GM18499 (cell line): ENCODE data around the gene MYLIP.
"Not testable (repeated sequence)": the region's sequence is repeated elsewhere in the genome, so short reads cannot be mapped to it uniquely, and the experiment has no call there.

Source experiments
- ATAC-seq: cut with Tn5 transposase; IDR thresholded peaks from one replicate; pipeline ENCODE4 v1.9.1; 2021; ENCODE audit warnings: moderate number of reproducible peaks; ENCODE audit not compliant: insufficient read depth, unreplicated experiment

Gene MYLIP

DNA sequence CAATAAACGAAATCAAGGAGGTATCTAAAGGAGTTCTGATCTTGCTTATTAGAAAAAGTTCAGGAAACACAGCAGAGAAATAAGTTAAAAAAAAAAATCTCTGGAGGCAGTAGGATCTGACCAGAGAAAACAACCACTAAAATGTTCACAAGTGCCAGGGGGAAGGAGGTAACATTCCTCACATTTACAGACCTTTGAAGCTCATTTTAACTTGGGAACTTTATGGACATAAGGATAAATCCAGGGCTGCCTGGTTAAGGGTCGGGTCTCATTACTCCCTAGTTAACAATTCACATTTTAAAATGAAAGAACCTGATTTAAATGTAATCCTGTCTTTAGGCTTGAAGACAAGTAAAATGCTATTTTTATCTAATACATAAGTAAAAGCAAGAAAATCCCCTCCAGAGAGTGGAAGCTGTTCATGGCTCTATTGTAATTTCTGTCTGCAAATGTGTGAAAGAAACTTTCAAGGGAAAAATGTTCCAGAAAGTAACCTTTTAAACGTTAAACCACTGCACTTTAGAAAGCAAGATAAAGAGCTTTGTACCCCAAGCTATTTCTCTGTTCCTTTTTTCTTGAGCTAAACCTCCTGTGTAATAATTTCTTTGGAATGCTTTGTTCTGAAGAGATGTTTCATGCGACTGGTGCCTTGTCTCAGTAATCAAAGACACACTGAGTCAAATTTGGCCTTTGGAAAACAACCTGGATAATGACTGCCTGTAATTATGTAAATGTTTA lies 38.2 kb downstream of the MYLIP start:
- no peak for ATAC-seq

DNA sequence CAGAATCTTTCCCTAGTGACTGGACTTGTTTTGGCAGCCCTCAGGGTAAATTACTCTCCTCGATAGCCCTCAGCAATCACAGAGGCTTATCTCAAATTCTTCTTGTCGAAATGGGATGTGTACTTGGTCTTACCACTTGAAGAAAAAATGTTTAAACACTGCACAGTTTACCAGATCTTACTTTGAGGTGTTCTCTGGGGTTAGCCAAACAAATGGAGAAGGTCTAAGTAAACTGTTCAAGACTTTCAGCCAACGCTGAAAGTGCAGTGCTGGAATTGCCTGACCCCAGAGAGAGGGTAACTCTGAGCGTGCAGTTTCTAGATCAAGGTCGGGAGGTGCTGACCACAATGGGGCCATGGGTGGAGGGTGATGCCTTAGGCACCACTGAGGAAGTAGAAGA lies 39.2 kb downstream of the MYLIP start:
- ATAC-seq: no peak

DNA sequence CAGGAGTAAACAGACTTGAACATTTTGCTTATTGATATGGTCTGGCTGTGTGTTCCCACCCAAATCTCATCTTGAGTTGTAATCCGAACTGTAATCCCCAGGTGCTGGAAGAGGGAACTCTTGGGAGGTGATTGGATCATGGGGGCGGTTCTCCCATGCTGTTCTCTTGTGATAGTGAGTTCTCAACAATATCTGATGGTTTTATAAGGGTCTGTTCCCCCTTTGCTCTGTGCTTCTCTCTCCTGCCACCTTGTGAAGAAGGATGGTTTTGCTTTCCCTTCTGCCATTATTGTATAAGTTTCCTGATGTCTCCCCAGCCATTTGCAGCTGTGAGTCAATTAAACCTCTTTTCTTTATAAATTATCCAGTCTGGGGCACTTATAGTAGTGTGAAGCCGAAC lies 40.0 kb downstream of the MYLIP start:
- no peak for ATAC-seq

DNA sequence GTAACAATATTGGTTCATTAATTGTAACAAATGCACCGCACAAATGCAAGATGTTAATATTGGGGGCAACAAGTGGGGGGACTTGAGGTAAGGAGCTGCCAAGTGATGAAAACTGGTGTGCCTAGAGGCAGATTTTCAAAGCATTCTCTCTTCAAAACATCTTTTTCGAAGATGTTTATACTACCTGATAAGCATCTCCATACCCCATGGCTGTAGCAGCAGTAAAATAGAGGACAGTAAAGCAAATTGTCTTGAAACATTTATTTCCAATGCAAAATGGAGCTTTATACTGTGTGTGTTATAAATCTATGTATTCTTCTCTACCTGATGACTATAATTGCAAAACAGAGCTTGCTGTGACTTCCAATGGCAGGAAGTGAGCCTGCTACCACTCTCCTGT lies 42.5 kb downstream of the MYLIP start:
- no peak for ATAC-seq

DNA sequence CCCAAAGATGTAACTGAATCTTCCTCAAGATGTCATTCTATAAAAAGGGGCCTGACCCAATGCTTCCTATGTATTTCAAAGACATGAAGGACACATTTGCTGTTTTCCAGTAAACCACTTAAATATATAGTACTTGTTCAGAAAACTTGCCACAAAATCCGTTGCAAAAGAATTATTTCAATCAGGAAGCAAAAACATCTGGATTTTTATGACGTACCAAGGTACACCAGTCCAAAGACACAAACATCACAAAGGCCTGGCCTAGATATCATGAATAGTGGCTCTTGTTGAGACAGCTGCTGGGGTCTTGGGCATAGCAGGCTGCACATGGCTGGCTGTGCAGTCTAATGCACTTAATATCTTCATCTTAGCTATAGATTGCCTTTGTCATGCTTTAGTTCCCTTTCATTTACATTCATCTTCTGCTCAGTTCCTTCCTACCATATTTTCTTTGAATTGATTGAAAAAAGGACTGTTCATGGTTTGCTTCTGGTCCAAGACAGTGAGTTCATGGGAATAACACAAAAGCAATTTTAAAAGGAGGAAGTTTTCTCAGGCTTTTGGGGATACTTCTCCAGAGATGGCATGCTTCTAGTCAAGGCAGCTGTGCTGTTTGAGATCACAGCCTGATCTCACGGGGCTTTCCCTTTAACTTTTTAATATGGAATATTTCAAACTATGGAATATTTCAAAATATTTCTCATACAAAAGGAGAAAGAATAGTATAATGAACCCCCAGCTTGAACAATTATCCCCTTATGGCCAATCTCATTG lies 44.5 kb downstream of the MYLIP start:
- no peak for ATAC-seq

DNA sequence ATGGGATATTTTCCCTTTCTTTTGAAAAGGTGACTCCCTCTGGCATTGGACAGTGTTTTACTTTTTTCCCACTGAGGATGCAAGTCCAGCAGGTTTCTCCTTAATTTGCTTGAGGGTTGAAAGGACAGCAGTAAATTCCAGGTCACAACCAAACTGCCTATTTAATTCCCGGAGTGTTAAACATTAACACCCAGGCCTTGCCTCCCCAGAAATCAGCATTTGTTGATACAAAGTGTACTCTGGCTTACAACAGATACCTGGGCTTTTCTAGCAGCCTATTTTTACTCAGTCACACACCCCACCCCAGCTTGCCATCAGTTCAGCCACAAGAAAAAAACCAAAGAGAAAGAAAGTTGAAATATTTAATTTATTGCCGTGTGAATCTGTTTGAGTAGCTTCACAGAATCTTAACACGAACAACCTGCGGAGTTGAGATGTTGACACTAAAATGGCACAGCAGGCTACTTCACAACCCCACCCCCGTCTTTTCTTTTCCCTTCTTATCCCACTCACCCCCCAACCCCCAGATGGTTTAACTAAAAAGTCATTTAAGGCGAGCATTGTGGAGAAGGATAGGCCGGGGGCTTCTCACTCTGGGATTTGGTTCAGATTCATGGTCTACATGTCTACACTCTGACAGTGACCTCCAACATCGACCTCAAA lies 45.7 kb downstream of the MYLIP start:
- ATAC-seq: no peak

DNA sequence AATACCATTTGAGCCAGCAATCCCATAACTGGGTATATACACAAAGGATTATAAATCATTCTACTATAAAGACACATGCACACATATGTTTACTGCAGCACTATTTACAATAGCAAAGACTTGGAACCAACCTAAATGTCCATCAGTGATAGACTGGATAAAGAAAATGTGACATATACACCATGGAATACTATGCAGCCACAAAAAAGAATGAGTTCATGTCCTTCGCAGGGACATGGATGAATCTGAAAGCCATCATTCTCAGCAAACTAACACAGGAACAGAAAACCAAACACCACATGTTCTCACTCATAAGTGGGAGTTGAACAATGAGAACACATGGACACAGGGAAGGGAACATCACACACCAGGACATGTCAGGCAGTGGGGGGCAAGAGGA lies 47.7 kb downstream of the MYLIP start:
- ATAC-seq: not testable (repeated sequence)

DNA sequence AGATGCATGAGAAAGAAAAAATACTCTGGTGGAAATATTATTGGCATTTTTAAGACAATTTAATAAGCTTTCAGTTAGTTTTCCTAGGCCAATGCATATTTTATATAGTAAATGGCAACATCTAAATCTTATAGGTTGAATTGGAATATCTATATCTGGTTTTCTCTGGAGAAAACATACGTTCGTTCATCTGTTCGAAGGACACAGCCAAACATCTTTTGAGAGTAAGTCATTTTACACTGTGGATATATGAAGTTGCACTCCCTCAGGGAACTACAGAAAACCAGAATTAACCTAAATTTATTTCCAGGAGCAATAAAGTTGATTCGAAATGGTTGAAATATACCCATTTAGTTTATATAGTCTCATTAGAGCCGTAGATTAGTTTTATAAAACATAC lies 49.0 kb downstream of the MYLIP start:
- ATAC-seq: no peak

DNA sequence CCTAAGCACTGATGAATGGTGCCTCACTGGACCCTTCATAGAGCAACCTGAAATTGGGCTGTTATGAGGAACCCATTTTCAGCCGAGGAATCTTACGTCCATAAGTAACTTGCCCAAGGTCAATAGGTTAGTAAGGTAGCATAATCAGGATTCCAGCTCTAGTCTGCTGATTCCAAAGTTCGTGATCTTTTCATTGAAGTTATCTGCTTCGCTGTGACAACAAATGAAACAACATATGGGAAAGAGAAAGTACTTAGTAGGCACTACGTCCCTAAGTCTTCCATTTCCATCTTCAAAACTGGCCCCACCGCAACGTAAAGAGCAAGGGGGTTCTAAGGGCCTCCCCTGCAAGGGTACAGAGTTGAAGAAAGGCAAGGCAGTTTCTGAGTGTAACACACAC lies 49.5 kb downstream of the MYLIP start:
- no peak for ATAC-seq

DNA sequence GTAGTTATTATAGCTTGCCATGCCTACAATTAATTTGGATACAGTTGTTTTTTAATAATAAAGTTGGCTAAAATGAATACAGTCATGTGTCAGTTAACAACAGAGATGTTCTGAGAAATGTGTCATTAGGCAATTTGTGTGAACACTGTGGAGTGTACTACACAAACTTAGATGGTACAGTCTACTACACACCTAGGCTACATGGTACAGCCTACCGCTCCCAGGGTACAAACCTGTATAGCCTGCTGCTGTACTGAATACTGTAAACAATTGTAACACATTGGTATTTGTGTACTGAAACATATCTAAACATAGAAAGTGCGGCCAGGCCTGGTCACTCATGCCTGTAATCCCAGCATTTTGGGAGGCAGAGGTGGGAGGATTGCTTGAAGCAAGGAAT lies 50.2 kb downstream of the MYLIP start:
- ATAC-seq: no peak

DNA sequence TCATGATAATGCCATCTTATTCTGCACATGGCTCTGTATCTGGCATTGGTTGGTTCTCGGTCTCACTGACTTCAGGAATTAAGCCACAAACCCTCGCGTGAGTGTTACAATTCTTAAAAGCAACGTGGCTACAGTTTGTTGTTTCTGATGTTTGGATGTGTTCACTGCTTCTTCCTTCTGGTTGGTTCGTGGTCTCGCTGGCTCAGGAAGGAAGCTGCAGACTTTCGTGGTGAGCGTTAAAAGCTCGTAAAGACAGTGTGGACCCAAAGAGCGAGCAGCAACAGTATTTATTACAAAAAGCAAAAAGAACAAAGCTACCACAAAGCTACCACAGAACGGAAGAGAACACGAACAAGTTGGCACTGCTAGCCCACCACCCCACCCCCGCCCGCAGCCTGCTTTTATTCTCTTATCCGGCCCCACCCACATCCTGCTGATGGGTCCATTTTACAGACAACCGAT lies 51.1 kb downstream of the MYLIP start:
- ATAC-seq: no peak

DNA sequence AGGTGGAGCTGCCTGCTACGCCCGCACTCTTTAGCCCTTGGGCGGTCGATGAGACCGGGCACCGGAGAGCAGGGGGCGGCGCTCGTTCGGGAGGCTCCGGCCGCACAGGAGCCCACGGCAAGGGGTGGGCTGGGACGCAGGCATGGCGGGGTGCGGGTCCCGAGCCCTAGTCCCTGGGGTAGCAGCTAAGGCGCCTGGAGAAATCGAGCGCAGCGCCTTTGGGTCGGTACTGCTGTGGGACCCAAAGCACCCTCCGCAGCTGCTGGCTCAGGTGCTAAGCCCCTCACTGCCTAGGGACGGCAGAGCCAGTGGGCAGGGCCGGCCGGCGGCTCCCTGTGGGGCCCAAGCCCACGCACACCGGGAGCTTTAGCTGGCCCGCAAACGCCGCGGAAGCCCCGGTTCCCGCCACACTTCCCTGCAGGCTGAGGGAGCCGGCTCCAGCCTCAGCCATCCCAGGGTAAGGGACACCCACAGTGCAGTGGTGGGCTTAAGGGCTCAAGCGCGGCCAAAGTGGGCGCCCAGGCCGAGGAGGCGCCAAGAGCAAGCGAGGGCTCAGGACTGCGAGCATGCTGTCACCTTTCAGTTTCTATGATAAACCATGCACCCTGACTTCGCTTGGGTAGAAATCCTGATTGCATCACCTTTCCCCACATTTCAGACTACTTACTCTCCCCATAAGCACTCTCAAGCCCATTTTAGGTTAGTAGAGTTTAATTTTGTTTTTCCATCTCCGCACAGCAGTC lies 52.0 kb downstream of the MYLIP start:
- no peak for ATAC-seq

DNA sequence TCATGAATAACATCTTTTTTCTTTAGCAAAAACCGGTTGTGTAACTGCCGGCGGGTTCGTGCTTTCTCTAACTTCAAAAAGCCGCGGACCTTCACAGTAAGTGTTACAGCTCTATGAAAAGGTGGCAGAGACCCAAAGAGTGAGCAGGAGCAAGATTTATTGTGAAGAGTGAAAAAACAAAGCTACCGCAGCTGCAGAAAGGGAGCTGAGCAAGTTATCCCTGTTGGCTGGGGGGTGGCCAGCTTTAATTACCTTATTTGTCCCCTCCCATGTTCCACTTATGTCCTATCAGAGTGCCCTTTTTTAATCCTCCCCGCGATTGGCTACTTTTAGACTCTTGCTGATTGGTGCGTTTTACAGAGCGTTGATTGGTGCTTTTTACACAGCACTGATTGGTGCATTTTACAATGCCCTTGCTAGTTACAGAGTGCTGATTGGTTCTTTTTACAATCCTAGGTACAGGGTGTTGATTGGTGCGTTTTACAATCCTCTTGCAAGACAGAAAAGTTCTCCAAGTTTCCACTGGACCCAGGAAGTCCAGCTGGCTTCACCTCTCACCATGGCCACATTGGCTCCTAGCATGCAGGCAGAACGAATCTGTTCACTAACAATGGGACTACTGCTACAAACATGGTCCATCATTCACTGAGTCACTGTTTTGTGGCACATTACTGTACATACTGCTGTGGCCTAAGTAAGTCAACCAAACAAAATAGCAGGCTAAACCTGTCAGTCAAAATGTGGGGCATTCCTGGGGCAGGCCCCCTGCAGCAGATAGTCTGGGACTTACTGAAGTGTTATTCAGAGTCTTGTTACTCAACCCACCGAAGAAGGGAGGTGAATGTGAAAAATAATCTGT lies 52.8 kb downstream of the MYLIP start:
- no peak for ATAC-seq

DNA sequence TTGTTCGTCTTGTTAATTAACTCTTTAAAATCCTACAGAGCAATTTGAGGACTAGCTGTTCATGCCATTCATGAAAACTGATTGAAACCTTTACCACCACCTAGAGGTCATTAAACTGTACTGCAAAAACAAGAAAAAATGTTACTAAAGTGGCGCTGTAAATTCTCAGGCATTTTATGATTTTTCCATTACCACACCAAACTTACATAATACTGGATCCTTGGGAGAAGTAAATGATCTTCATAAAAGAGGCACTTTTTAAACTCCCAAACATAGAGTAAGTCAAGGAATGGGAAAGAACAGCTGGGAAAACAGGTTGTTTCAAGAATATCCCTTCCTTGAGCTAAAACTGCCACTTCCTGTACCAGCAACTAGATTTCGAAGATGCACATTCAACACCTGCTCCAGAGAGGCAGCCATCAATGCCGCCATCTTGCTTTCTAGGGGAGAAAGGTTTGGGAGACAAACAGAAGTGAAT lies 54.3 kb downstream of the MYLIP start:
- ATAC-seq: no peak

DNA sequence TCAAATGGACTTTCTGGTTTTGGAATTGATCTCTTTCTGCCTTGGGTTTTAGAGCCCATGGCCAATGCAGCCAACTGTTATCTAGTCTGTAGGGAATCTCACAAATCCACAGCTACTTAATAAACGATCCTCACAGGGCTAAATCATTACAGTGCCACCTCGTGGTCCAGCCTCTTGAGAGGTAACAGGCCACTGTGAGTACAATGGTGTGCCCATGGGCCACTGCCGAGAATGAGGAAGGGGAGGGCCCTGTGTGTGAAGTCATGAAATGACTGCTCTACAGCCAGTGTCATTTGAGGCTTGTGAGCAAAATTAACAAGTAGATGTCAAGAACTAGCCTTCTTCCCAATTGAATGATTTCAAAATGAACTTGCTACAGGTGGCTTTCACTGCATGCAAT lies 55.2 kb downstream of the MYLIP start:
- no peak for ATAC-seq

DNA sequence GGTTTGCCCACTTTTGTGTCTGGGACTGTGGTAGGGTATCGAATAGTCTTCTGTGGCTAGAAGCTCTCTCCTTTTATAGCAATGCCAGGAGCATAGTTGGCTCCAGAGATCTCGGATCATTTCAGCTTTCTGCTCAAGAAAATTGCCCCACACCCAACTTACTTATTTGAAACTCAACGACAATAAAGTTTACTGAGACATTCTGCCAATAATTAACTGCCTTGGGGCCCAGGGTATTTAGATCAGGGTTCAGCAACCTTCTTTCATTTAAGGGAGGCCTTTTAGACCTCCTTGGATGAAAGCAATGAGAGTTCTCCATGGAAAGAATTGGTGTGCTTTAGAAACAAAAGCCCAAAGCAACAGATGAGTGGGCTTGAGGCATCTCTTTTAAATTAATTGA lies 55.7 kb downstream of the MYLIP start:
- ATAC-seq: no peak

DNA sequence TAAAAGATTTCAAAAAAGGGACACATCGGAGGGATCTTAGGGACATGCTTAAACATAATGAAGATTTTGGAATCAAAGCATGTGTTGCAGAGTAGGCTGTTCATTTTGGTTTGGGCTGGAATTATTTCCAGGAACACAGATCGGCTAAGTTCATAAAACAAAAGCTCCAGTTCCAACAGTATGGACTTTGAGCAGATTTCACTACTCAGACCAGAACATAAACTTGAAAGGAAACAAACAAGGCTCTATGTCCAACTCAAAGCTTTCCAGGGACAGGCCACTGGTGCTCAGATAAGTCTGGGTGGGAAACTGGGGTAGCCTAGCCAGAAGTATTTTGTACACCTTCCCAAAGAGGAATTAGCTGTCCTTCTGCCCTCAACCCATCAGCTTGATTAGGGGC lies 58.3 kb downstream of the MYLIP start:
- no peak for ATAC-seq

DNA sequence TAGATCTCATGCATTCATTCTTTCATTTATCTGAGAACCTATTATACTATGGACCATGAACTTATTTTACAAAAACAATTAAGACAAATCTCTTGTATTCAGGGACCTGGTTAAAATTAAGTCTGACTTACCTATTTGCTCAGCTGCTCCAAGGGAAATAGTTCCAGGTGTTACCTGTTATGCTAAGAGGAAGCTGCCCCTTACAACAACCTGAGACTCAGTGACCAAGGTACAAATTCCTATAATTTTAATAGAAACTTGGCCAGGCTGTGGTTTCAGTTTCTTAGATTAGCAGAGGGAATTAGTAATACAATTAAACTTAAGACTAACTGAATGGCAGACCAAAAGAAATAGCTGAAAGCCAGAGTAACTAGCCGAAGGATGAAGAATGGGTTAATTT lies 61.3 kb downstream of the MYLIP start:
- no peak for ATAC-seq

DNA sequence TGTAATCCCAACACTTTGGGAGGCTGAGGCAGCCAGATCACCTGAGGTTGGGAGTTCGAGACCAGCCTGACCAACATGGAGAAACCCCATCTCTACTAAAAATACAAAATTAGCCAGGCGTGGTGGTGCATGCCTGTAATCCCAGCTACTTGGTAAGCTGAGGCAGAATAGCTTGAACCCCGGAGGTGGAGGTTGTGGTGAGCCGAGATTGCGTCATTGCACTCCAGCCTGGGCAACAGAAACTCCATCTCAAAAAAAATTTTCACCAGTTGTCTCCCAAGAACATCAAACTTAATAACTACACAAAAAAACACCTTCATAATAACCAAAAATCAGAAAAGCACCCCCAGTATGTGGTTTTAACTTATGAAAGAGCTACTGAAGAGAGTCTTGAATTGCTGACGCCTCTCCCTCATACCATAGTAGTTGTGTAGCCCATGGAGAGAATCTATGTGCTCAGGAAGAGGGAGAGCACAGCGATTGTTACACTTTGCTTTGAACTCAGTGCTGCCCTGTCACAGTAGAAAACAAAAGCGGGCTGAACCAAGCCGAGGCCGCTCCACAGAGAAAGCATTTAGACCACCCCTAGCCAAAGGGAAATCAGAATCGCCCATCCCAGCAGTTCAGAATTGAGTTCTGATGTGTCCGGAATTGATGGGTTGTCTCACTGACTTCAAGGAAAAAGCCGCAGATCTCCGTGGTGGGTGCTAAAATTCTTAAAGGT lies 67.5 kb downstream of the MYLIP start:
- no peak for ATAC-seq
